Measurements from ENCODE around the gene PARP9. TPM values are rescaled to one million over a fixed set of nuclear protein-coding genes. Genes with fewer than 3 reads are reported as not detected.

The PARP9 gene
- total and polyA plus RNA-seq, 2 of the 8 experiments (the other 6 are each of a cell fraction or from before 2014, with no cell fraction given), result 3.7 to 4.5 TPM

DNA sequence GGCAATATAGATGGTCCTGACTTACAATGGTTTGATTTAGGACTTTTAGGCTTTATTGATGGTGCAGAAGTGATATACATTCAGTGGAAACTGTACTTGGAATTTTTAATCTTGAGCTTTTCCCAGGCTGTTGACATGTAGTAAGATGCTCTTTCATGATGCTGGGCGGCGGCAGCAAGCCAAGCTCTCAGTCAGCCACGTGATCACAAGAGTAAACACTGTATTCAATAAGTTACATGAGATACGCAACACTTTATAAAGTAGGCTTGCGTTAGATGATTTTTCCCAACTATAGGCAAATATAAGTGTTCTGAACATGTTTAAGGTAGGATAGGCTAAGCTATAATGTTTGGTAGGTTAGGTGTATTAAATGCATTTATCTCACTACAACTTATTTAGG lies 17.9 kb downstream of the PARP9 start:
- FAIRE-seq (no peak), DNase-seq (ENCODE audit: low read depth in 1 of 2, low spot score in 2 of 2) (no peak)
- Histone ChIP-seq H3K4me1 (replicated peaks in 1 of 4; ENCODE audit: control insufficient read depth in 3 of 4, insufficient read depth in 4 of 4, low read length in 3 of 4) (peaks cover 0 to 3% (median 0%) of the 10 kb centered on the region in 4 experiments; a peak in 1 of 7 replicates), H2BK15ac (ENCODE audit: low read length) (no peak overlapping the region), H3K4me3 (ENCODE audit: extremely low read depth in 1 of 4, insufficient read depth in 2 of 4, low read depth in 3 of 4, low read length in 4 of 4) (no peak overlapping the region), H2BK12ac (ENCODE audit: low read depth, low read length) (no peak overlapping the region), H3K23ac (ENCODE audit: insufficient read length) (no peak overlapping the region), H3K79me2 (ENCODE audit: control insufficient read depth in 1 of 2, insufficient read depth in 2 of 2, low read length in 2 of 2) (no peaks in the 10 kb centered on the region), H4K5ac (ENCODE audit: insufficient read length, low read depth, low read length) (no peak overlapping the region), H3K36me3 (ENCODE audit: control insufficient read depth in 2 of 4, insufficient read depth in 4 of 4, low read length in 3 of 4) (no peaks in the 10 kb centered on the region), H2BK5ac (ENCODE audit: low read depth, low read length) (no peak overlapping the region), H2AFZ (ENCODE audit: low read length) (no peak overlapping the region), H3K27me3 (replicated peaks in 1 of 4; ENCODE audit: control insufficient read depth in 3 of 4, extremely low read depth in 1 of 4, insufficient read depth in 3 of 4, low read length in 3 of 4) (no peaks in the 10 kb centered on the region), H2BK20ac (ENCODE audit: low read length) (no peak overlapping the region), H4K20me1 (replicated peaks in 1 of 2; ENCODE audit: control insufficient read depth in 1 of 2, insufficient read depth in 2 of 2, low read length in 2 of 2) (no peaks in the 10 kb centered on the region), H3K14ac (ENCODE audit: insufficient read length) (no peak overlapping the region), H2AK5ac (ENCODE audit: low read depth, low read length) (no peak overlapping the region), H2BK120ac (replicated peaks; ENCODE audit: low read depth, low read length) (no peak overlapping the region), H3K56ac (replicated peaks; ENCODE audit: insufficient read length, low read depth, low read length) (no peak overlapping the region), H4K91ac (replicated peaks; ENCODE audit: insufficient read length, low read length) (no peak overlapping the region), H3K4me2 (ENCODE audit: insufficient read depth in 1 of 2, low read depth in 2 of 2, low read length in 2 of 2) (no peak overlapping the region), H3K23me2 (ENCODE audit: low read depth, low read length) (no peaks in the 10 kb centered on the region), H3K4ac (replicated peaks; ENCODE audit: insufficient read length, low read depth, low read length) (no peak overlapping the region), H3K27ac (ENCODE audit: low read depth, low read length) (no peak overlapping the region), H3K18ac (ENCODE audit: extremely low read depth, low read length) (no peak overlapping the region), H4K8ac (ENCODE audit: extremely low read depth, insufficient read depth, low read length) (no peak overlapping the region), H3K9me3 (ENCODE audit: insufficient read depth in 2 of 2, low read depth in 1 of 2, low read length in 1 of 2) (no peaks in the 10 kb centered on the region), H3K9ac (replicated peaks in 1 of 4; ENCODE audit: extremely low read depth in 1 of 4, low read depth in 3 of 4, low read length in 3 of 4) (no peak overlapping the region), H3K79me1 (ENCODE audit: low read depth, low read length) (no peaks in the 10 kb centered on the region)
- 92% methylated on average over 5 of the region's 5 CpGs; no CpG with 5 or more reads in 1 of the 2 experiments for WGBS, 2 experiments (ENCODE audit: extremely low coverage in 1 of 2, insufficient coverage in 1 of 2, insufficient read length in 1 of 2, insufficient replicate concordance in 2 of 2, low coverage in 1 of 2, low lambda C conversion rate in 2 of 2, missing lambda C conversion rate in 1 of 2)
- ChIA-PET POLR2A (ENCODE audit: partially characterized antibody) (no interaction called here), CTCF (ENCODE audit: partially characterized antibody) (interaction anchor here (1.3 kb wide), 1 partner anchor 13 kb away, joined by 5 read pairs; no protein-coding TSS in a partner anchor)
- TF ChIP-seq POLR2AphosphoS5 (IDR thresholded peaks at IDR 0.05; ENCODE audit: low read depth, low read length) (no peak), TAF1 (IDR thresholded peaks at IDR 0.05; ENCODE audit: low read depth, low read length) (no peak), MAFK (IDR thresholded peaks at IDR 0.05; ENCODE audit: low read depth, low read length) (no peak), HDAC2 (IDR thresholded peaks at IDR 0.05; ENCODE audit: borderline replicate concordance in 1 of 2, low read depth in 2 of 2, low read length in 2 of 2) (no peak), GTF2F1 (IDR thresholded peaks at IDR 0.05; ENCODE audit: borderline replicate concordance, low read depth, low read length) (no peak), CHD2 (IDR thresholded peaks at IDR 0.05; ENCODE audit: low read length) (no peak), SIN3A (conservative IDR thresholded peaks at IDR 0.05 in 1 of 2, IDR thresholded peaks at IDR 0.05 in 1 of 2; ENCODE audit: low read depth in 1 of 2, low read length in 2 of 2) (no peak), ZNF274 (IDR thresholded peaks at IDR 0.05; ENCODE audit: borderline replicate concordance, extremely low read depth, low read length) (no peak), BRCA1 (IDR thresholded peaks at IDR 0.05; ENCODE audit: low read depth, low read length) (no peak), BACH1 (IDR thresholded peaks at IDR 0.05; ENCODE audit: low read length) (no peak), TCF12 (IDR thresholded peaks at IDR 0.05; ENCODE audit: low read depth, low read length) (no peak), CHD1 (IDR thresholded peaks at IDR 0.05; ENCODE audit: low read depth, low read length) (no peak), KDM1A (IDR thresholded peaks at IDR 0.05; ENCODE audit: borderline replicate concordance, low read length) (no peak), SRF (IDR thresholded peaks at IDR 0.05; ENCODE audit: low read depth, low read length) (no peak)
- TF ChIP-seq, protein P1, sequence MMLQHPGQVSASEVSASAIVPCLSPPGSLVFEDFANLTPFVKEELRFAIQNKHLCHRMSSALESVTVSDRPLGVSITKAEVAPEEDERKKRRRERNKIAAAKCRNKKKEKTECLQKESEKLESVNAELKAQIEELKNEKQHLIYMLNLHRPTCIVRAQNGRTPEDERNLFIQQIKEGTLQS (IDR thresholded peaks at IDR 0.05; ENCODE audit: insufficient read depth, low read depth, low read length), result no peak
